Progenitor cell of endocrine pancreas (in vitro differentiated cells): ENCODE results near the gene CAPN13. TPM values are rescaled to one million over a fixed set of nuclear protein-coding genes. Genes with fewer than 3 reads are reported as not detected.
A peak's percentile ranks its signal among the peaks of the same experiment; 100 is the strongest.

ENCODE experiments used
- DNase-seq: peaks from one replicate; pipeline ENCODE4 v3.0.0; 2021; ENCODE audit warnings: low spot score; ENCODE audit not compliant: unreplicated experiment
- H3K27ac Mint-ChIP-seq: 2 replicates; pipeline ENCODE4 v1.8.0; 2021; ENCODE audit warnings: mild to moderate bottlenecking, moderate library complexity, mixed read lengths
- H3K27me3 Mint-ChIP-seq: 2 replicates; pipeline ENCODE4 v1.8.0; 2021; ENCODE audit warnings: mixed read lengths
- H3K36me3 Mint-ChIP-seq: 2 replicates; pipeline ENCODE4 v1.8.0; 2022; ENCODE audit warnings: mixed read lengths; ENCODE audit not compliant: insufficient read depth
- H3K4me1 Mint-ChIP-seq: 2 replicates; pipeline ENCODE4 v1.8.0; 2021; ENCODE audit warnings: low read depth, mixed read lengths
- H3K4me3 Mint-ChIP-seq: 2 replicates; pipeline ENCODE4 v1.8.0; 2021; ENCODE audit warnings: low read depth, mild to moderate bottlenecking, moderate library complexity, mixed read lengths
- H3K9me3 Mint-ChIP-seq: 2 replicates; pipeline ENCODE4 v1.8.0; 2021; ENCODE audit warnings: low read depth, mixed read lengths
- long read RNA-seq: library from polyadenylated mRNA; unstranded; transcript quantifications from one replicate; pipeline ENCODE4 v2.0.0, GENCODE V29; 2020
- total RNA-seq: library from RNA; stranded (reverse); gene quantifications from 2 replicates; pipeline ENCODE4 v1.2.1, GENCODE V29; 2021
- TF ChIP-seq, protein P1 (sequence below): fragments of 200-600 bp; sonication (generic); IDR thresholded peaks from one replicate; pipeline ENCODE4 v1.5.0; 2021; ENCODE audit warnings: antibody characterized with exemption, mild to moderate bottlenecking; ENCODE audit not compliant: unreplicated experiment

CAPN13 gene, protein sequence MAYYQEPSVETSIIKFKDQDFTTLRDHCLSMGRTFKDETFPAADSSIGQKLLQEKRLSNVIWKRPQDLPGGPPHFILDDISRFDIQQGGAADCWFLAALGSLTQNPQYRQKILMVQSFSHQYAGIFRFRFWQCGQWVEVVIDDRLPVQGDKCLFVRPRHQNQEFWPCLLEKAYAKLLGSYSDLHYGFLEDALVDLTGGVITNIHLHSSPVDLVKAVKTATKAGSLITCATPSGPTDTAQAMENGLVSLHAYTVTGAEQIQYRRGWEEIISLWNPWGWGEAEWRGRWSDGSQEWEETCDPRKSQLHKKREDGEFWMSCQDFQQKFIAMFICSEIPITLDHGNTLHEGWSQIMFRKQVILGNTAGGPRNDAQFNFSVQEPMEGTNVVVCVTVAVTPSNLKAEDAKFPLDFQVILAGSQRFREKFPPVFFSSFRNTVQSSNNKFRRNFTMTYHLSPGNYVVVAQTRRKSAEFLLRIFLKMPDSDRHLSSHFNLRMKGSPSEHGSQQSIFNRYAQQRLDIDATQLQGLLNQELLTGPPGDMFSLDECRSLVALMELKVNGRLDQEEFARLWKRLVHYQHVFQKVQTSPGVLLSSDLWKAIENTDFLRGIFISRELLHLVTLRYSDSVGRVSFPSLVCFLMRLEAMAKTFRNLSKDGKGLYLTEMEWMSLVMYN
- total RNA-seq = 17.2 and 19.0 TPM in 2 replicates
- long read RNA-seq, partial matches to known transcripts = 5 of 16 reads
- long read RNA-seq, other reads (novel, unspliced or antisense) = 10 of 16 reads

DNA sequence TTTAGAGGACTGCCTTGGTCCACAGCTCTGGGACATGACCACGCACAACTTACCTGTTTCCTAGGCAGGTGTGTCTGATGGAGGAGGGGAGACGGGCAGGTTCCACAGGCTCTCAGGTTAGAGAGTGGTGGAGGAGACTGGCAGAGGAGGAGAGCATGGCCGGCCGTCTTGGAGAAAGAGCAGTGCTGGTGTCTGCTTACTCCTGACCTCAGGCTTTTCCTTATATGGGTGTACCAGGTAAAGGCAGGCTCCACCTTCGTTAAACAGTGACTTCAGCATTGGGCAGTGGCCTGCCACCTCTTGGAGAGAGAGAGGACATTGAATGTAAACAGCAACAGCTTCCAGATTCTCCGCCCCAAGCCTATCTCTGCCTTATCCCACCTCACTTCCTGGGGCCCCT, at the start of gene CAPN13:
Gene CAPN13 (minus strand): TSS at position 198 of the 400 bp plus-strand sequence. CDS start 20,121 bp downstream, outside the sequence.
- H3K27ac Mint-ChIP-seq = peak within 1 kb of the TSS; percentile 95
- H3K4me3 Mint-ChIP-seq = peak within 1 kb of the TSS; percentile 44
- TF ChIP-seq, protein P1, sequence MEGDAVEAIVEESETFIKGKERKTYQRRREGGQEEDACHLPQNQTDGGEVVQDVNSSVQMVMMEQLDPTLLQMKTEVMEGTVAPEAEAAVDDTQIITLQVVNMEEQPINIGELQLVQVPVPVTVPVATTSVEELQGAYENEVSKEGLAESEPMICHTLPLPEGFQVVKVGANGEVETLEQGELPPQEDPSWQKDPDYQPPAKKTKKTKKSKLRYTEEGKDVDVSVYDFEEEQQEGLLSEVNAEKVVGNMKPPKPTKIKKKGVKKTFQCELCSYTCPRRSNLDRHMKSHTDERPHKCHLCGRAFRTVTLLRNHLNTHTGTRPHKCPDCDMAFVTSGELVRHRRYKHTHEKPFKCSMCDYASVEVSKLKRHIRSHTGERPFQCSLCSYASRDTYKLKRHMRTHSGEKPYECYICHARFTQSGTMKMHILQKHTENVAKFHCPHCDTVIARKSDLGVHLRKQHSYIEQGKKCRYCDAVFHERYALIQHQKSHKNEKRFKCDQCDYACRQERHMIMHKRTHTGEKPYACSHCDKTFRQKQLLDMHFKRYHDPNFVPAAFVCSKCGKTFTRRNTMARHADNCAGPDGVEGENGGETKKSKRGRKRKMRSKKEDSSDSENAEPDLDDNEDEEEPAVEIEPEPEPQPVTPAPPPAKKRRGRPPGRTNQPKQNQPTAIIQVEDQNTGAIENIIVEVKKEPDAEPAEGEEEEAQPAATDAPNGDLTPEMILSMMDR = peak; percentile 40
- DNase-seq = peak; percentile 21
- peaks cover 18% of the 10 kb centered on the region for H3K4me1 Mint-ChIP-seq
- H3K9me3 Mint-ChIP-seq = no peaks in the 10 kb centered on the region
- no peaks in the 10 kb centered on the region for H3K27me3 Mint-ChIP-seq
- H3K36me3 Mint-ChIP-seq = peaks cover 1% of the 10 kb centered on the region

DNA sequence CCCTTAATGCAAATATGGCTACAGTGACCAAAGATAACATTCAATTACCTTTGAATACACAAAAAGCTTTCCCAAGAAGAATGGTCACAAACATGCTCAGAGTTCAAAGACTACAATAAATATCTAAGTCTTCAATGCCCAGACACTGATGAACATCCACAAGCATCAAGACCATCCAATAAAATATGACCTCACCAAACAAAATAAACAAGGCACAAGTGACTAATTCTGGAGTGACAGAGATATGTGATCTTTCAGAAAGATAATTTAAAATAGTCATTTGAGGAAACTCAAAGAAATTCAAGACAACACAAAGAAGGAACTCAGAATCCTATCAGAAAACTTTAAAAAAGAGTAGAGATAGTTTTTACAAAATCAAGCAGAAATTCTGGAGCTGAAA, 40.6 kb upstream of the CAPN13 start:
- Mint-ChIP-seq H3K27ac (no peak overlapping the region), H3K4me1 (no peaks in the 10 kb centered on the region), H3K36me3 (no peaks in the 10 kb centered on the region), H3K9me3 (peaks cover 18% of the 10 kb centered on the region), H3K27me3 (peaks cover 13% of the 10 kb centered on the region), H3K4me3 (no peak overlapping the region)
- TF ChIP-seq, protein P1 = no peak
- no peak for DNase-seq

DNA sequence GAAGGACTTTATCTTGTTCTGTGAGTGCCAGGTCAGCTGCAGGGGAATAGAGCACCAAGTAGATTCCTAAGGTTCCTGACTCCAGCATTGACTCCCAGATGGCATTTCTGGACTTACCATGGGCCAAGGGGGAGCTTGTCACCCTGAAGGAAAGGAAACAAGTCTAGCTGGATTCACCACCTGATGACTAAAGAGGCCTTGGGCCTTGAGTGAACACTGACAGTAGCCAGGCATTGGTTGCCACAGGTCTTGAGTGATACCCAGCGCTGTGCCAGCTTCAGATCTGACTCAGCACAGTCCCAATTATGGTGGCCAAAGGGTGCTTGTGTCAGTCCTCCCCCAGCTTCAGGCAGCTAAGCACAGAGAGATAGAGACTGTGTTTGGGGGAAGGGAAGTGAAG, 40.1 kb upstream of the CAPN13 start:
- no peaks in the 10 kb centered on the region for H3K36me3 Mint-ChIP-seq

DNA sequence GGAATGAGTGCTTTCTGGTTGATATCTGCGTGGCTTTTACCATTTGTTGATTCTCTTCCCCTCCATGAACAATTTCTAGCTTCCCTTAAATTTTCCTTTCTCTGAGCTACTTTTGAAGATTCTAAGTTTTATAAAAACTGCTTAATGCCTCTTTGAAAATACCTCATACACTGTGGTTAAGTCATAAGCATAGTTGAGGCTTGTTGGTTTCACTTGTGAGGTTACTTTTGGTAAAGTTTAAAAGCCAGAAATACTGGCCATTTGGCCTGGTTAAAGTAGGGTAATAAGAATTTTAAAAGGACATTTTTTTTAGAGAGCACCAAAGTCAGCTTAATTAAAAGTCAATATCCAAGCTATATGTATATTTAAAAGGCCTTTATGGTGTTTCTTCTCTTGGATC, 21.3 kb upstream of the CAPN13 start:
- Mint-ChIP-seq H3K4me3 (no peak overlapping the region), H3K4me1 (no peaks in the 10 kb centered on the region), H3K9me3 (peaks cover 21% of the 10 kb centered on the region), H3K27me3 (no peaks in the 10 kb centered on the region), H3K36me3 (no peaks in the 10 kb centered on the region), H3K27ac (no peak overlapping the region)
- TF ChIP-seq, protein P1 = no peak
- no peak for DNase-seq

More for the DNA sequence above, 40.1 kb upstream of the CAPN13 start:
- no peaks in the 10 kb centered on the region for H3K4me1 Mint-ChIP-seq
- H3K27me3 Mint-ChIP-seq = peaks cover 13% of the 10 kb centered on the region
- H3K27ac Mint-ChIP-seq = no peak overlapping the region
- H3K4me3 Mint-ChIP-seq = no peak overlapping the region
- TF ChIP-seq, protein P1 = no peak
- H3K9me3 Mint-ChIP-seq = peaks cover 18% of the 10 kb centered on the region
- no peak for DNase-seq

DNA sequence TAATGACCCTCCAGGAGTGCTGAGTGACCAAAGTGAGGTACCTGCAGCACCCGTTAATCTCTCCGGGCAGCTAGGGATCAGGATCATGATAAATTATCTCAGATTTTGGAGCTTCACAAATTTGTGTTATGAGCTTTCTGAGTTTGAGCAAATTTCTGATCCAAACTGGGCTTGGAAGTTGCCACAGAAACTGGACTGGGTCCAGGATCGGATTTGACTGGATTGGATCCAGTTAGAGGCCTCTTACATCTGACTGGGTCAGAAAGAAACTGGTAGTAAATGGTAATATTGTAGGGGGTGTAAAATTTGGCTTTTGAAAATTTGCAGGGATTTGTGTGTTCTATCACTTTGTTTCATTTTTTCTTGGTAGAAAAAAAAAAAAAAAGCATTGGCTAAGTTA, 19.7 kb upstream of the CAPN13 start:
- Mint-ChIP-seq H3K27ac (peak overlapping the region; percentile 29), H3K36me3 (no peaks in the 10 kb centered on the region), H3K27me3 (no peaks in the 10 kb centered on the region), H3K9me3 (peaks cover 21% of the 10 kb centered on the region), H3K4me1 (no peaks in the 10 kb centered on the region), H3K4me3 (no peak overlapping the region)
- no peak for DNase-seq
- TF ChIP-seq, protein P1 = no peak
